ENCODE data around the gene SLC43A3.
A peak's percentile ranks its signal among the peaks of the same experiment; 100 is the strongest.

Gene SLC43A3

GRCh38 chr11:57464539-57465181 is 37.7 kb upstream of the SLC43A3 start:
- CTCF ChIA-PET: interaction anchor here (1.0 to 10.4 kb wide), 5 partner anchors 8 to 118 kb away, joined by 4 to 200 read pairs (median 5); partner anchors contain the start of gene TIMM10
- DNase-seq (ENCODE audit: extremely low spot score): no peak
- POLR2A ChIA-PET: no interaction called here
- TF ChIP-seq CTCF (IDR thresholded peaks at IDR 0.05; ENCODE audit: control extremely low read depth, extremely low read depth, low read depth, missing control alignments): no peak

DNA sequence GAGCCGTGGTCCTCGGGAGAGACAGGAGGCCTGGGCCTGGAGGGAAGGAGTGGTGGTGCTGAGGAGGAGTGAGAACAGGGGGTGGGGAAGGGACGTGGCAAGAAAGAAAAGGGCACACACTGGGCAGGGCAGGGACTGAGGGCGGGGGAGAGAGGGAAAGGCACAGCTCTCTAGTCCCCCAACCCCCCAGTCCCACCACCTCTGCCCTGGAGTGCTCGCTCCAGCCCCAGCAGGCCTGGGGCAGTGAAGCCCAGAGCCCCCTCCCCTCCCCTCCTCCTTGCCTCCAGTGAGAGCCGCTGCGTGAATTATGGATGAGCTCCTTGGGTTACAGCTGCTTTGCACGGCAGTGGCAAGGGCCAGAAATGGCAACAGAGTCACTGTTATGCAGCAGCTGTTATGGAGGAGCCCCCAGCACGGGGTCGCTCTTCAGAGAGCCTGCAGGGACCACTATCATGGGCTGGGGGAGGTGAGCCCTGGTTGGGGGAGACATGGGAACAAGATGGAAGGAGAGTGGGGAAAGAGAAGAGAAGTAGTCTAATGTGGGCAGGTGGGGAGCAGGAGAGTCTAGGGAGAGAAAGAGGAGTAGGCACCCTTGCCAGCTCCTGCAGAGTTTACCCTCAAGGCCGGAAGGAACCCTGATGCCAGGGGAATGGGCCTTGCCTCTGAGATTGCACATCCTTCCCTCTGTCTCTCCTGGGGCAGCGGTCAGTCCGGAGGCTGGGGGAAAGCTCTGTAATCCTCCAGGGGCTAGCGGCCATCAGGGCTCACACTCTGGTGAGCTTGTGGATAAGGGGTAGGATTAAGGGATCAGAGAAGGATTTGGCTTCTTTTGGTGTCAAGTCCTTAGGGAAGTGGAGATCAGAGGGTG is 37.0 kb upstream of the SLC43A3 start:
- ChIA-PET CTCF (interaction anchor here (0.7 to 10.4 kb wide), 7 partner anchors 9 to 181 kb away, joined by 3 to 200 read pairs (median 5); partner anchors contain the start of gene TIMM10), POLR2A (no interaction called here)
- no peak for TF ChIP-seq CTCF (IDR thresholded peaks at IDR 0.05; ENCODE audit: control extremely low read depth, extremely low read depth, low read depth, missing control alignments)
- no peak for DNase-seq (ENCODE audit: extremely low spot score)

- no peak for DNase-seq (ENCODE audit: extremely low spot score)
- no peak for TF ChIP-seq CTCF (IDR thresholded peaks at IDR 0.05; ENCODE audit: control extremely low read depth, extremely low read depth, low read depth, missing control alignments)
- ChIA-PET CTCF (interaction anchor here (1.3 to 10.4 kb wide), 5 partner anchors 10 to 182 kb away, joined by 4 to 200 read pairs (median 5); partner anchors contain the start of gene TIMM10), POLR2A (no interaction called here)
Measured at GRCh38 chr11:57462597-57462996, 35.7 kb upstream of the SLC43A3 start.

- ChIA-PET POLR2A (no interaction called here), CTCF (interaction anchor here (0.8 to 10.4 kb wide), 4 partner anchors 18 to 179 kb away, joined by 3 to 200 read pairs (median 86); partner anchors contain the start of gene TIMM10)
- no peak for TF ChIP-seq CTCF (IDR thresholded peaks at IDR 0.05; ENCODE audit: control extremely low read depth, extremely low read depth, low read depth, missing control alignments)
- no peak for DNase-seq (ENCODE audit: extremely low spot score)
Measured at GRCh38 chr11:57461841-57462489, 35.0 kb upstream of the SLC43A3 start.

DNA sequence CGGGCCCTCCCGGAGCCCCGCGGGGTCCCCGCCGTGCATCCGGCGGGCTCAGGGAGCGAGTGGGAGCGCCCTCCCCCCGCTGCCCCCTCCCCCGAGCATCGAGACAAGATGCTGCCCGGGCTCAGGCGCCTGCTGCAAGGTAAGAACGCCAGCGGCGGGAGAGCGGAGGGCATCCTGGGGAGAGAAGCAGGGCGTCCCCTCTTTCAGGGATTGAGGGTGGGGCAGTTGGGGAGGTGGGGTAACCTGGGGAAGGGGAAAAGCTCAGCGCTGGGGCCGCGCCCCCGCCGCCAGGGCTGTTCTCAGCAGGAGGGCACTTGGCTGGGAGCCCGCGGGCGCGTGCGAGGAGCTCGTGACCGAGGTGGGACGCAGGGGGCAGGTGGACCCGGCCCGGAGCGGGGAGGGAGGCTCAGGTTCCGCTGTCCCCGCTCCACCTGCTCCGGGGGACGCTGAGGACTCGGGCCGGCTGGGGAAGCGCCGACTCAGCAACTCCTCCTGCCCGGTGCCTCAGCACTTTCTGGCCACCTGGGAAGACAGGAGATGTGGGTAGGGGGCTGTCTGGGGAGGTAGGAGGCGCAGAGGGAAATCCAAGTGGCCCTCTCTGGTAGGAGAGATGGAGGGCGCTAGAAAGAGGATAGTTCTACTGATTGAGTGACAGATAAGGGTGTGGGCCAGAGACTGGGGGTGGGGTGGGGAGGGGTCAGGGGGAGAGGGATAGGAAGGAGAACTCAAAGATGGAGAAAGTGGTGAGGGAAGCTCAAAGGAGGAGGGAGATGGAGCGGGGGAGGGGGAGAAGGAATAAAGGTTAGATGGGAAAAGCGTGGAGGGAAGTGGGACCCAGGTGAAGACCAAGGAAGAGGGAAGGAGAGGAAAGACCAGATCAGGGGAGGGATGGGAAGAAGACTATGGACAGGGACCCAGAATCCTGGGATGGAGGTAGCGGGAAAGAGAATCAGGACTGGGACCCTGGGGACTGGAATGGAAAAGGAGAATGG is 34.1 kb upstream of the SLC43A3 start:
- ChIA-PET POLR2A (no interaction called here), CTCF (interaction anchor here (0.7 to 10.4 kb wide), 16 partner anchors 9 to 181 kb away, joined by 3 to 200 read pairs (median 16); partner anchors contain the start of genes SLC43A1, SLC43A3 and TIMM10)
- DNase-seq (ENCODE audit: extremely low spot score): peak; percentile 21
- TF ChIP-seq CTCF (IDR thresholded peaks at IDR 0.05; ENCODE audit: control extremely low read depth, extremely low read depth, low read depth, missing control alignments): no peak

All from GM10248 (cell line).